Jurkat, Clone E6-1 (cell line): ENCODE data around the gene SCAF11. TPM values are rescaled to one million over a fixed set of nuclear protein-coding genes. Genes with fewer than 3 reads are reported as not detected.
A peak's percentile ranks its signal among the peaks of the same experiment; 100 is the strongest.
"Not testable (repeated sequence)": the region's sequence is repeated elsewhere in the genome, so short reads cannot be mapped to it uniquely, and the experiment has no call there.

ENCODE experiments used
- DNase-seq: peaks from one replicate; pipeline ENCODE4 v3.0.0-alpha.2; 2011; ENCODE audit warnings: low read depth, low spot score
- H3K4me3 ChIP-seq: 2 replicates; pipeline ENCODE4 v1.5.1; 2011; ENCODE audit warnings: mild to moderate bottlenecking, low read length, control low read depth, moderate library complexity
- polyA plus RNA-seq: library from polyadenylated mRNA; unstranded; fragments of >200 nt; gene quantifications from one replicate; pipeline ENCODE4 v1.2.1, GENCODE V29; 2012; ENCODE audit warnings: missing spikeins; ENCODE audit not compliant: insufficient read length, insufficient read depth

Gene SCAF11, protein sequence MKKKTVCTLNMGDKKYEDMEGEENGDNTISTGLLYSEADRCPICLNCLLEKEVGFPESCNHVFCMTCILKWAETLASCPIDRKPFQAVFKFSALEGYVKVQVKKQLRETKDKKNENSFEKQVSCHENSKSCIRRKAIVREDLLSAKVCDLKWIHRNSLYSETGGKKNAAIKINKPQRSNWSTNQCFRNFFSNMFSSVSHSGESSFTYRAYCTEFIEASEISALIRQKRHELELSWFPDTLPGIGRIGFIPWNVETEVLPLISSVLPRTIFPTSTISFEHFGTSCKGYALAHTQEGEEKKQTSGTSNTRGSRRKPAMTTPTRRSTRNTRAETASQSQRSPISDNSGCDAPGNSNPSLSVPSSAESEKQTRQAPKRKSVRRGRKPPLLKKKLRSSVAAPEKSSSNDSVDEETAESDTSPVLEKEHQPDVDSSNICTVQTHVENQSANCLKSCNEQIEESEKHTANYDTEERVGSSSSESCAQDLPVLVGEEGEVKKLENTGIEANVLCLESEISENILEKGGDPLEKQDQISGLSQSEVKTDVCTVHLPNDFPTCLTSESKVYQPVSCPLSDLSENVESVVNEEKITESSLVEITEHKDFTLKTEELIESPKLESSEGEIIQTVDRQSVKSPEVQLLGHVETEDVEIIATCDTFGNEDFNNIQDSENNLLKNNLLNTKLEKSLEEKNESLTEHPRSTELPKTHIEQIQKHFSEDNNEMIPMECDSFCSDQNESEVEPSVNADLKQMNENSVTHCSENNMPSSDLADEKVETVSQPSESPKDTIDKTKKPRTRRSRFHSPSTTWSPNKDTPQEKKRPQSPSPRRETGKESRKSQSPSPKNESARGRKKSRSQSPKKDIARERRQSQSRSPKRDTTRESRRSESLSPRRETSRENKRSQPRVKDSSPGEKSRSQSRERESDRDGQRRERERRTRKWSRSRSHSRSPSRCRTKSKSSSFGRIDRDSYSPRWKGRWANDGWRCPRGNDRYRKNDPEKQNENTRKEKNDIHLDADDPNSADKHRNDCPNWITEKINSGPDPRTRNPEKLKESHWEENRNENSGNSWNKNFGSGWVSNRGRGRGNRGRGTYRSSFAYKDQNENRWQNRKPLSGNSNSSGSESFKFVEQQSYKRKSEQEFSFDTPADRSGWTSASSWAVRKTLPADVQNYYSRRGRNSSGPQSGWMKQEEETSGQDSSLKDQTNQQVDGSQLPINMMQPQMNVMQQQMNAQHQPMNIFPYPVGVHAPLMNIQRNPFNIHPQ (N-terminal part only)
- 73.1 TPM for polyA plus RNA-seq

DNA sequence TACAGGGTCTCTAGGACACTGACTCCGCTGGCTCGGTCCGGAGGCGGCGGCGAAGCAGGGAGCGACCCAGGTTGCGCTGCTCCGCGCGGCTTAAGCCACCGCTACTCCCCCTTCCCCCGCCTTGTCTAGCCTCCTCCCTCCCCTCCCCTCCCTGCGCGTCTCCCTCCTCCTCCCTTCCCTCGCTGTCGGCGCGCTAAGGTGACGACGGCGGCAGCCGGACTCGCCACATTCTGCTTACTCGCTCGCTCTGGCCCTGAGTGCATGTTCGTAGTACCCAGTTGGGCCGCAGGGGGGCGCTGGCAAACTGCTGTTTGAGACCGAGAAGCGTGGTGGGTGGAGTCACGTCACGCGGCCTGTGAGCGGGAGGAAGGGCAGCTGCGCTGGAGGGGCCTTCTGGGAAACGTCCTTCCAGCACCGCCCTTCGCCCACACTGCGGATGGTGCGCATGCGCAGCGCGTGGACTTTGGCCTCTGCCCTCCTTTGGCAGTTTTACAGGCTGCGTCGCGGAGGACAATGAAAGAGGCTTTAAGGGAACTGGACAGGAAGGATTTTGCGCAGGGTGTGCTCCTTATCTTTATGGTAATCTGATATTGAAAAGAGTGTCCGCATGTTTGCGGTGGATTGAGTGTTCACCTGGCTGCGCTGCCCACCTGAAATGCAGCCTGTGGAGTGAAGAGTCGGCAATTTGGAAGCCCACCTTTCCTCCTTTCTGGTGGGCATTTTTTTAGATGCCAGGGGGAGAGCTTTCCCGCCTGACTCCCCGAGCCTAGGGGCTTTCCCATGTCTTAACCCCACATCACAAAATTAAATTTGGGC lies at the start of gene SCAF11:
Gene SCAF11, minus strand, starts transcription at position 107 of the 816 bp plus-strand sequence. CDS start 26,407 bp downstream, outside the sequence.
- peak within 1 kb of the TSS; percentile 92 for H3K4me3 ChIP-seq
- peak; percentile 99 for DNase-seq

DNA sequence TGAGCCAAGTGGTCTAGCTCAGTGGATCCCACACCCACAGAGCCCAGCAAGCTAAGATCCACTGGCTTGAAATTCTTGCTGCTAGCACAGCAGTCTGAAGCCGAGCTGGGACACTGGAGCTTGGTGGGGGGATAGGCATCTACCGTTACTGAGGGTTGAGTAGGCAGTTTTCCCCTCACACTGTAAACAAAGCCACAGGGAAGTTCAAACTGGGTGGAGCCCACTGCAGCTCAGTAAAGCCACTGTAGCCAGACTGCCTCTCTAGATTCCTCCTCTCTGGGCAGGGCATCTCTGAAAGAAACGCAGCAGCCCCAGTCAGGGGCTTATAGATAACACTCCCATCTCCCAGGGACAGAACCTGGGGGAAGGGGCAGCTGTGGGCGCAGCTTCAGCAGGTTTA lies 46.7 kb upstream of the SCAF11 start:
- H3K4me3 ChIP-seq, DNase-seq: not testable (repeated sequence)

DNA sequence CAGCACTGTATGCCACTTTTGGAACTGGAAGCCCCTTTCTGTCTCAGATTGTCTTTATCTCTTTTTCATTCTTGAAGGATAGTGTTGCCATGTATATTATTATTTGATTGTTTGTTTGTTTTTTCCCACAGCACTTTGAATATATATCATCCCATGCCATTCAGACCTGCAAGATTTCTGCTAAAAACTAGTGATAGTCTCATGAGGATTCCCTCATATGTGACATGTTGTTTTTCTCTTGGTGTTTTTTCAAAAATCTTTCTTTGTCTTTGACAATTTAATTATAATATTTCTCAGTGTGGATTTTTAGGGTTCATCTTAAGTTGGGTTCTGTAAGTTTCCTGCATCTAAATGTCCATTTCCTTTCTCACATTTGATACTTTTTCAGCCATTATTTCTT lies 36.8 kb upstream of the SCAF11 start:
- no peak for DNase-seq
- no peak overlapping the region for H3K4me3 ChIP-seq

DNA sequence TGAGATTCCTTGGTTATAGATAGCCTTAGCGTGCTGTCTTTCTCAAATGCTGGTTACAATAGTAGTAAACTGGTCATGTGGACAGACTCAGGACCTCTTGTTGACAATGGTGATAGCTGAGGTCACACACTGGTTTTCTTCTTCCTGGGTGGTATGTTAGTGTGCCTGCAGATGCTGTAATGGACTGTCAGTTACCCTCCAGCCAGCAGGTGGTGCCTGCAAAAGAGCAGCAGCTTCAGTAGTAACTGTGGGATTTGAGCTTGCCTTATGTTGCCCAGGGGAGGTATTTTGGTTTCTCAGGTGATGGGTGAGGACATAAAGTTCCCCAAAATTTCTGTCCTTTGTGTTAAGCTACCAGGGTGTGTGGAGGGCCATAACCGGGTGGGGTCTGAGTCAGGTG lies 33.7 kb upstream of the SCAF11 start:
- no peak overlapping the region for H3K4me3 ChIP-seq
- no peak for DNase-seq

DNA sequence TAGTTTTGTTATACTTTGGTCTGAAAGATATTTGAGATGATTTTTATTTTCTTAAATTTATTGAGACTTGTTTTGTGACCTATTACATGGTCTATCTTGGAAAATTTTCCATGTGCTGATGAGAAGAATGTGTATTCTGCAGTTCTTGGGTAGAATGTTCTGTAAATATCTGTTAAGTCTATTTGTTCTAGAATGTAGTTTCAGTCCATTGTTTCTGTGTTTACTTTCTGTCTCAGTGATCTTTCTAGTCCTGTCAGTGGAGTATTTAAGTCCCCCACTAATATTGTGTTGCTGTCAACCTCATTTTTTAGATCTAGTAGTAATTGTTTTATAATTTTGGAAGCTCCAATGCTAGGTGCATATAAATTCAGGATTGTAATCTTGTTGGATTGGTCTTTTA lies 30.4 kb upstream of the SCAF11 start:
- no peak overlapping the region for H3K4me3 ChIP-seq

DNA sequence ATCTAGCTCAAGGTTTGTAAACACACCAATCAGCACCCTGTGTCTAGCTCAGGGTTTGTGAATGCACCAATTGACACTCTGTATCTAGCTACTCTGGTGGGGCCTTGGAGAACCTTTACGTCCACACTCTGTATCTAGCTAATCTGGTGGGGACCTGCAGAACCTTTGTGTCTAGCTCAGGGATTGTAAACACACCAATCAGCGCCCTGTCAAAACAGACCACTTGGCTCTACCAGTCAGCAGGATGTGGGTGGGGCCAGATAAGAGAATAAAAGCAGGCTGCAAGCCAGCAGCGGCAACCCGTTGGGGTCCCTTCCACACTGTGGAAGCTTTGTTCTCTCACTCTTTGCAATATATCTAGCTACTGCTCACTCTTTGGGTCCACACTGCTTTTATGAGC lies 28.3 kb upstream of the SCAF11 start:
- not testable (repeated sequence) for DNase-seq, H3K4me3 ChIP-seq

More for the DNA sequence above, 30.4 kb upstream of the SCAF11 start:
- no peak for DNase-seq

DNA sequence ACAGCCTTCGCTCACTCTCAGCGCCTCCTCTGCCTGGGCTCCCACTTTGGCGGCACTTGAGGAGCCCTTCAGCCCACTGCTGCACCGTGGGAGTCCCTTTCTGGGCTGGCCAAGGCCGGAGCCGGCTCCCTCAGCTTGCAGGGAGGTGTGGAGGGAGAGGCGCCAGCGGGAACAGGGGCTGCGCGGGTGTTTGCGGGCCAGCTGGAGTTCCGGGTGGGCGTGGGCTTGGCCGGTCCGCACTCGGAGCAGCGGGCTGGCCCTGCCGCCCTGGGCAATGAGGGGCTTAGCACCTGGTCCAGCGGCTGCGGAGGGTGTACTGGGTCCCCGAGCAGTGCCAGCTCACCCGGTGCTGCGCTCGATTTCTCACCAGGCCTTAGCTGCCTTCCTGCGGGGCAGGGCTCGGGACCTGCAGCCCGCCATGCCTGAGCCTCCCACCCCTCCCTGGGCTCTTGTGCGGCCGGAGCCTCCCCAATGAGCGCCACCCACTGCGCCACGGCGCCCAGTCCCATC lies 27.5 kb upstream of the SCAF11 start:
- not testable (repeated sequence) for H3K4me3 ChIP-seq, DNase-seq

DNA sequence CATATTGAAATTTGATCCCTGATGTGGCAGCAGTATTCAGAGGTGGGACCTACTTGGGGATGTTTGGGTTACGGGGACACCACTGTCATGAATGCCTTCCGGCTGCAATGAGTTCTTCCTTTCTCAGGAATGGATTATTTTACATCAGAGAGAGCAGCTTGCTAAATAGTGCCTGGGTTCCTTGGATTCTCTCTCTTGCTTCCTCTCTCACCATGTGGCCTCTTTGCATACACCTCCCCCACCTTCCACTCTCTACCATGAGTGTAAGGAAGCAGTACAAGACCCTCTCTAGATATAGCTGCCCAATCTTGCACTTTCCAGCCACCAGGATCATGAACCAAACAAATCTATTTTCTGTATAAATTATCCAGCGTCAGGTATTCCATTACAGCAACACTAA lies 15.4 kb upstream of the SCAF11 start:
- H3K4me3 ChIP-seq: no peak overlapping the region
- DNase-seq: no peak

DNA sequence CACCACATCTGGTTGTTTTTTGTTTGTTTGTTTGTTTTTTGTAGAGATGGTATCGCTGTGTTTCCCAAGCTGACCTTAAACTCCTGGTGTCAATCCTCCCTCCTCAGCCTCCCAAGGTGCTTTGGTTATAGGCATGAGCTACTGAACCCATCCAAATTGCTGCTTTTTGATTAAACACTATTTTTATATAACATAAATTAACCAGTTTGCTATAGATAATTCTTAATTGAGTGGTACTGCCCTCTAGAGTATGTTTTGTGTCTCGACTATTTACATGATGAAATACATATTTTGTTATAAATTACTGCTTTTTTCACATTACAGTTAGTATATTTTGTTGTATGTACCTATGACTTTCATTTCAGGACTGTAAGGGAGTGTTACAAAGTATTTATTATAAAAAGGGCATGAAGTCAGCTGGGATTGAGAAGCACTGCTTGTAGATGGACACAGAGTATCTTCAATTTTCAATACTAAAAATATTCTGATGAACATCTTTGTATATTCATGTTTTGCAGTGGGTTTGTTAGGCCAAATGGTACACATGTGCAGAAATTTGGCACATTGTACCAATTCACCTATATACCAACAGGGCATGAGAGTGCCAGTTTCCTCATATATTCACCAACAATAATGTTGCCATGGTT lies 14.9 kb upstream of the SCAF11 start:
- DNase-seq: peak; percentile 15

DNA sequence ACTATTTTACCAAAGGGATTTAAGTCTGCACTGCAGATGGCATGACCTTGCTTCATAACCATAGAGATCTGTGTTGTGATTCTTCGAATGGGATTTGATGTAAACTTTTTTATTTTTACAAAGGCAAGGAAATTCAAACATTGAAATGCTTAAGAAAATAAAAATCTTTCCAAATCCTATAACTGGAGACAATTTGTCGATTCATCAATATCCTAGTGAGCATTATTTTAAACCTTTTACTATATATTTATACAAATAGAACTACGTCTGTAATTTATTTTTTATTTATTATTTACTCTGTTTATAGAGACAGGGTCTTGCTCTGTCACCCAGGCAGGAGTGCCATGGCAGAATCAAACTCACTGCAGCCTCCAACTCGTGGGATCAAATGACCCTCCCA lies 14.3 kb upstream of the SCAF11 start:
- DNase-seq: no peak
- no peak overlapping the region for H3K4me3 ChIP-seq

More for the DNA sequence above, 14.9 kb upstream of the SCAF11 start:
- no peak overlapping the region for H3K4me3 ChIP-seq

DNA sequence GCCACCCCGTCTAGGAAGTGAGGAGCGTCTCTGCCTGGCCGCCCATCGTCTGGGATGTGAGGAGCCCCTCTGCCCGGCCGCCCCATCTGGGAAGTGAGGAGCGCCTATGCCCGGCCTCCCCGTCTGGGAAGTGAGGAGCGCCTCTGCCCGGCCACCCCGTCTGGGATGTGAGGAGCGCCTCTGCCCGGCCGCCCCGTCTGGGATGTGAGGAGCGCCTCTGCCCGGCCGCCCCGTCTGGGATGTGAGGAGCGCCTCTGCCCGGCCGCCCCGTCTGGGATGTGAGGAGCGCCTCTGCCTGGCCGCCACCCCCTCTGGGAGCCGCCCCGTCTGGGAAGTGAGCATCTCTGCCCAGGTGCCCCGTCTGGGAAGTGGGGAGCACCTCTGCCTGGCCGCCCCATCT lies 9.7 kb upstream of the SCAF11 start:
- H3K4me3 ChIP-seq, DNase-seq: not testable (repeated sequence)

DNA sequence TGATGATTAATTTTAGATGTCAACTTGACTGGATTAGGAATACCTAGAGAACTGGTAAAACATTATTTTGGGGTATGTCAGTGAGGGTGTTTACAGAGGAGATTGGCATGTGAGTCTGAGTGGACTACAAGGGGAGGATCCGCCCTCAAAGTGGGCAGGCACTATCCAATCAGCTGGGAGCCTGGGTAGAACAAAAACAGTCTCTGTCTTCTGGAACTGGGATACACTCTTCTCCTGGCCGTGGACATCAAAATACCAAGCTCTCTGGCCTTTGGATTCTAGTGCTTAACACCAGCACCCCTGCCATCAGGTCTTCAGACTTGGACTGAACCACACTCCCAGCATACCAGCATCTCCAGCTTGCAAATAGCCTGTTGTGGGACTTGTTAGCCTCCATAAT lies 4.4 kb upstream of the SCAF11 start:
- H3K4me3 ChIP-seq: no peak overlapping the region
- no peak for DNase-seq

DNA sequence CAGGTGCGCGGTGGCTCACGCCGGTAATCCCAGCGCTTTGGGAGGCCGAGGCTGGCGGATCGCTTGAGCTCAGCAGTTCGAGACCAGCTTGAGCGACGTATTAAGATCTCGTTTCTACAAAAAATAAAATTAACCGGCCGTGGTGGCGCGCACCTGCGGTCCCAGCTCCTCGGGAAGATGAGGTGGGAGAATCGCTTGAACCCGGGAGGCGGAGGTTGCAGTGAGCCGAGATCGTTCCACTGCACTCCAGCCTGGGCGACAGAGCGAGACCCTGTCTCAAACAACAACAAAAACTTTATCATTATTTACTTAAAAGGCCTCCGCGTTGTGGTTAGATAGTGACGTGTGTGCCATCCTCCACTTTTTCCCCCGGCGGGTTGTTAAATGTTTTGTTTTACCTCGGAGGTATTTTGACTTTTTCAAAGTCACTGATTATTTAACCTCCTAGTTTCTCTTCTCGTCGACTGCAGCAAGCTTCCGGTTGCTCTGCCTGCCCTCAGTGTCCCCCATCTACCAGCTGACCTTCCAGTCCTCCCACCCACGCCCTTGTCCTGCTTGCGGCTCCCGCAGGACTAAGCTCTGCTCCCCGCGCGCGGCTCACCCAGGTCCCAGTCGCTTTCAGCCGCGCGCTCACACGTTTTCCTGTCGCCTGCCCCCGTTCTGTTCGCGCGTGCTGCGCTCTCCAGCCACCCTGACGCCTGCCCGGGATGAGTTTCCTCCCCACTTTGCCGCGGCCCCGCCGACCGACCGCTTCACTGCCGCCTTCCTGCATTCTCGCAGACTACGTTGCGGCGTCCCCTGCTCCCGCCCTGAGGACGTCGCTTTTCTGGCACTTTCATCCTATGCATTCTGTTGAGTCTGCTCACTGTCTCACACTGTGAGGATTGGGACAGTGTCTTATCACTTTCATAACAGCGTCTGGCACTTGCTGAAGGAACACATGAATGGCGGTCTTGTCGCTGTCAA lies 1.2 kb upstream of the SCAF11 start:
- DNase-seq: peak; percentile 87
- H3K4me3 ChIP-seq: peak overlapping the region; percentile 91

DNA sequence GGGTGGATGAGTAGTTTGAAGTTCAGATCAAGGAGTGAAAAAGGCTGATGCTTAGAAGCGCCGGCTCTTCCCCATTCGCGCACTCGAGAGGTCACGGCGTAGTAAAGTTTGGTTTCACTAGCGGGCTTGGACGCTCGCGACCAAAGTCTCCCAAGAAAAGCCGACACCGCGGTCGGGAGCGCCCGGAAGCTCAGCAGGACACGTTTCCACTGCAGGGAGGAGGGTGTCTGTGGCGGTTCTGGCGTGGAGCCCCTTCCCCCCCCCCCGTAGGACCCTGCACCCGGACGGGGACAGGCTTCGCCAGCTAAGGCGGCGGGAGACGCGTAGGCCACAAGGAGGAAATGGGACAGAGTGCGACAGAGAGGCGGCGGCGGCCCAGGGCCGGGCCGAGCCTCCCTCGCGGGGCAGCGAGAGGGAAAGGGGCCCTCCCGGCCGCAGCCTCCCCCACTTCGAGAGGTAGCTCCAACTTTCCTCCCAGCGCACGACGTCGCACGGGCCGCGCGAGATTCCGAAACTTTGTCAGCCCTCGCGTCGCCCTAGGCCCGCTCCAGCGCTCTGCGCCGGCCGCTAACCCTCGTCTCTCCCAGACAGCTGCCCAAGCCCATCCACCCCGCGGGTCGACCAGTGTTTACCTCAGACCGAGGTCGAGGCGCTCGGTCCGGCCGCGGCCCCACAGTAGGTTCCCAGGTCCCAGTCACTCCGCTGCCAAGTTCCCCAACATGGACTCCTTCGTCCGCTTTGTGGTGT lies 480 bp downstream of the SCAF11 start:
- H3K4me3 ChIP-seq: peak overlapping the region; percentile 92
- DNase-seq: peak; percentile 55

DNA sequence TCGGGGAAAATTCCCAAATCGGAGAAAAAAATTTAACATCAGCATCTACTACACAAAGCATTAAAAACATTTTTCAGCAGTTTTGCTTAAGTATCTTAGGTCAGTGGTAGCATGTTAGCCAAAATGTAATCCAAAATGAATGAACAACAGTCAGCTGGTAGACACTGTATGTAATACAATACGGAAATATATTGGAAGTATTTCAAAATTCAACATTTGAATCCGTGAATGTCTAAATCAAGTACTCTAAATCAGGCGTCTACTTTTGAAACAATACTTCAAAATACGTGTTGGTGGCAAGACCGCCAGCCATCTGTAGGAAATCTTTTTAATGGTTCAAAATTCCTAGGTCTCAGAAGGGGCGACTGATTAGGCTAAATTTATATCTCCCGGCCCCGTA lies 1.1 kb downstream of the SCAF11 start:
- DNase-seq: no peak
- H3K4me3 ChIP-seq: peak overlapping the region; percentile 92

DNA sequence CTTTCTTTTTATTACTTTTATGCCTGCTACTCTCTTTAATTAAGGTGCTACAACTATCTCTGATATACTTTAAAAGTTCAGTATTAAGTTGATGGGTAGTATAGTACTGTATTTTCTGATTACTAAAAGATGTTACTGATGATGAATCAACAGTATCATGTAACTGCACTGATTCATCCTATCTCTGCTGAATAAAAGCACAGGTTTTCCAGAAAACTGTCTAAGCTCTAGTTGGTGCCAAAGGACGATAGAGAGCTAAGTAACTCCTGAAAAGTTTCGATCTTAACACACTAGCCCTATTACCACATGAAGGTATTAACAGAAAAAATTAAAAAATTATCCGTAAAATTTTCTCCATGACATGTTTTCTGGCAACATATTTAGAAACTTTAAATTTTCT lies 2.1 kb downstream of the SCAF11 start:
- no peak overlapping the region for H3K4me3 ChIP-seq
- no peak for DNase-seq
